A673 (cell line): ENCODE data around the gene SLC25A6. TPM values are rescaled to one million over a fixed set of nuclear protein-coding genes. Genes with fewer than 3 reads are reported as not detected.
A peak's percentile ranks its signal among the peaks of the same experiment; 100 is the strongest.

Experiments used
- BruUV-seq: library from RNA; stranded (reverse); fragments of 400-500 nt; replicated peaks from 2 replicates; lab custom pipeline; 2021; lab: Mats Ljungman, UMichigan
- CTCF ChIA-PET: fragments of 300-600 bp; sonication (Branson Sonifier 250); formaldehyde crosslinking; loops from one replicate; lab custom pipeline; 2022; ENCODE audit warnings: antibody characterized with exemption; lab: Charles Lee
- POLR2A ChIA-PET: fragments of 300-600 bp; sonication (Branson Sonifier 250); formaldehyde crosslinking; loops from one replicate; lab custom pipeline; 2022; ENCODE audit warnings: antibody characterized with exemption; ENCODE audit not compliant: low non-redundant PET; lab: Charles Lee
- DNase-seq: peaks from one replicate; pipeline ENCODE4 v3.0.0-alpha.2; 2015; ENCODE audit warnings: low spot score
- H3K27ac ChIP-seq: fragments of 200-600 bp; sonication (generic); 2 replicates; pipeline ENCODE4 v1.5.1; 2016; ENCODE audit warnings: mixed run types, low read depth, mild to moderate bottlenecking, mixed read lengths, antibody characterized with exemption, low read length; ENCODE audit not compliant: poor library complexity, severe bottlenecking
- H3K27me3 ChIP-seq: fragments of 200-600 bp; sonication (generic); replicated peaks from 2 replicates; pipeline ENCODE4 v1.6.1; 2017; ENCODE audit warnings: mixed run types, low read depth, mild to moderate bottlenecking, mixed read lengths, antibody characterized with exemption, low read length; ENCODE audit not compliant: insufficient read depth, poor library complexity
- H3K36me3 ChIP-seq: fragments of 200-600 bp; sonication (generic); 2 replicates; pipeline ENCODE4 v1.6.1; 2016; ENCODE audit warnings: mixed run types, mild to moderate bottlenecking, mixed read lengths, antibody characterized with exemption, low read length; ENCODE audit not compliant: insufficient read depth, poor library complexity, severe bottlenecking
- H3K4me1 ChIP-seq: fragments of 200-600 bp; sonication (generic); 2 replicates; pipeline ENCODE4 v1.6.1; 2017; ENCODE audit warnings: mixed run types, mild to moderate bottlenecking, mixed read lengths, antibody characterized with exemption, low read length; ENCODE audit not compliant: insufficient read depth, poor library complexity, severe bottlenecking
- H3K4me3 ChIP-seq: fragments of 200-600 bp; sonication (generic); 2 replicates; pipeline ENCODE4 v1.5.1; 2016; ENCODE audit warnings: low read depth, mixed run types, mild to moderate bottlenecking, mixed read lengths, low read length; ENCODE audit not compliant: poor library complexity, severe bottlenecking
- H3K9me3 ChIP-seq: fragments of 200-600 bp; sonication (generic); 2 replicates; pipeline ENCODE4 v1.6.1; 2016; ENCODE audit warnings: mixed run types, low read depth, mild to moderate bottlenecking, mixed read lengths, antibody characterized with exemption, low read length; ENCODE audit not compliant: poor library complexity, severe bottlenecking
- EZH2 ChIP-seq: fragments of 200-600 bp; sonication (generic); IDR thresholded peaks from 2 replicates; pipeline ENCODE4 v1.6.1; 2017; ENCODE audit warnings: borderline replicate concordance, low read depth, mild to moderate bottlenecking, mixed read lengths, antibody characterized with exemption, low read length; ENCODE audit not compliant: poor library complexity, severe bottlenecking
- intact Hi-C: fragments of 100-400 bp; cut with micrococcal nuclease; formaldehyde crosslinking; loops from one replicate; pipeline ENCODE4 v1.10.0; 2022; ENCODE audit not compliant: unreplicated experiment
- total RNA-seq: library from RNA; stranded (reverse); gene quantifications from 2 replicates; pipeline ENCODE4 v1.2.3, GENCODE V29; 2021
- TF ChIP-seq, protein P1 (sequence below): fragments of 300-800, 200-600 bp; sonication (generic); conservative IDR thresholded peaks from 2 replicates; pipeline ENCODE4 v1.5.1; 2017; ENCODE audit warnings: low read depth, mild to moderate bottlenecking, antibody characterized with exemption, low read length, moderate library complexity, mixed read lengths

The SLC25A6 gene
- total RNA-seq, 1 experiment from 2014 or later = 423 TPM

- H3K4me3 ChIP-seq = no peak overlapping the region
- BruUV-seq = no TSS peak
- TF ChIP-seq, protein P1, sequence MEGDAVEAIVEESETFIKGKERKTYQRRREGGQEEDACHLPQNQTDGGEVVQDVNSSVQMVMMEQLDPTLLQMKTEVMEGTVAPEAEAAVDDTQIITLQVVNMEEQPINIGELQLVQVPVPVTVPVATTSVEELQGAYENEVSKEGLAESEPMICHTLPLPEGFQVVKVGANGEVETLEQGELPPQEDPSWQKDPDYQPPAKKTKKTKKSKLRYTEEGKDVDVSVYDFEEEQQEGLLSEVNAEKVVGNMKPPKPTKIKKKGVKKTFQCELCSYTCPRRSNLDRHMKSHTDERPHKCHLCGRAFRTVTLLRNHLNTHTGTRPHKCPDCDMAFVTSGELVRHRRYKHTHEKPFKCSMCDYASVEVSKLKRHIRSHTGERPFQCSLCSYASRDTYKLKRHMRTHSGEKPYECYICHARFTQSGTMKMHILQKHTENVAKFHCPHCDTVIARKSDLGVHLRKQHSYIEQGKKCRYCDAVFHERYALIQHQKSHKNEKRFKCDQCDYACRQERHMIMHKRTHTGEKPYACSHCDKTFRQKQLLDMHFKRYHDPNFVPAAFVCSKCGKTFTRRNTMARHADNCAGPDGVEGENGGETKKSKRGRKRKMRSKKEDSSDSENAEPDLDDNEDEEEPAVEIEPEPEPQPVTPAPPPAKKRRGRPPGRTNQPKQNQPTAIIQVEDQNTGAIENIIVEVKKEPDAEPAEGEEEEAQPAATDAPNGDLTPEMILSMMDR = no peak
- no peak for TF ChIP-seq EZH2
- H3K4me1 ChIP-seq = peaks cover 13% of the 10 kb centered on the region
- H3K9me3 ChIP-seq = no peaks in the 10 kb centered on the region
- no peak overlapping the region for H3K27ac ChIP-seq
- CTCF ChIA-PET = no interaction called here
- intact Hi-C loops = loop anchor here (10.0 kb wide), 1 partner anchor 141 kb away; no protein-coding TSS in a partner anchor
- DNase-seq = no peak
- H3K36me3 ChIP-seq = peaks cover 72% of the 10 kb centered on the region
- POLR2A ChIA-PET = no interaction called here
- H3K27me3 ChIP-seq = no peaks in the 10 kb centered on the region
Observed at GRCh38 chrX:1385253-1386223, 6.4 kb downstream of the SLC25A6 start.

GRCh38 chrX:1384658-1385252 is 7.2 kb downstream of the SLC25A6 start:
- DNase-seq = no peak
- Histone ChIP-seq H3K36me3 (peaks cover 64% of the 10 kb centered on the region), H3K4me1 (peaks cover 5% of the 10 kb centered on the region), H3K9me3 (no peaks in the 10 kb centered on the region), H3K27ac (no peak overlapping the region), H3K27me3 (no peaks in the 10 kb centered on the region), H3K4me3 (no peak overlapping the region)
- TF ChIP-seq, protein P1 = no peak
- TF ChIP-seq EZH2 = no peak
- ChIA-PET CTCF (no interaction called here), POLR2A (no interaction called here)
- no TSS peak for BruUV-seq
- intact Hi-C loops = loop anchor here (10.0 kb wide), 1 partner anchor 140 kb away; no protein-coding TSS in a partner anchor

DNA sequence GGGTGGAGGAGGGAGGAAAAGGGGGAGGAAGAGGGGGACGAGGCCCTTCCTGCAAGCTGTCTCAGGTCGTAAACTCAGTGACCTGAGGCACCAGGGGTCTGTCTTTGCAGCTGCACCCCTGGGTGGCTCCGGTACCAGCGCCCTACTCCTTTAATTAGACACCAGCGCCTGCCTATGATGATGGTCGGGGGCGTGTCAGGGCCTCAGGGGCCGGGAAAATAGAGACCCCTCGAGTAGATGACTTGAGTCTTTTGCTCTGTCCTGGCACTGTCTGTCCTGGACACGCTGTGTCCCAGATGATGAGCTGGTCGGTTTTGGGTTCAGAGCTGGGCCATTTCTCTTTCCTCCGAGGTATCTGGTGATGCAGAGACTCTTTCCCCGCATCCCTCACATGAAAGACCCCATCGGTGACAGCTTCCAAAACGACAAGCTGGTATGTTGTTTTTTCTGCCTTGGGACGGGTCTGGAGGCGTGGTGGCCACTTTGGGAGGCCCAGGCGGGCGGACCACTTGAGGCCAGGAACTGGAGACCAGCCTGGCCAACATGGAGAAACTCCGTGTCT is 11.2 kb downstream of the SLC25A6 start:
- ChIA-PET POLR2A (no interaction called here), CTCF (no interaction called here)
- intact Hi-C loops = loop anchor here (10.0 kb wide), 1 partner anchor 136 kb away; no protein-coding TSS in a partner anchor
- Histone ChIP-seq H3K27me3 (no peaks in the 10 kb centered on the region), H3K9me3 (no peaks in the 10 kb centered on the region), H3K4me3 (no peak overlapping the region), H3K27ac (no peak overlapping the region), H3K4me1 (no peaks in the 10 kb centered on the region), H3K36me3 (peaks cover 24% of the 10 kb centered on the region)
- no peak for TF ChIP-seq EZH2
- TF ChIP-seq, protein P1 = no peak
- DNase-seq = peak; percentile 51
- no TSS peak for BruUV-seq
